ENCODE measurements around the gene CAB39.
A peak's percentile ranks its signal among the peaks of the same experiment; 100 is the strongest.

CAB39 gene

DNA sequence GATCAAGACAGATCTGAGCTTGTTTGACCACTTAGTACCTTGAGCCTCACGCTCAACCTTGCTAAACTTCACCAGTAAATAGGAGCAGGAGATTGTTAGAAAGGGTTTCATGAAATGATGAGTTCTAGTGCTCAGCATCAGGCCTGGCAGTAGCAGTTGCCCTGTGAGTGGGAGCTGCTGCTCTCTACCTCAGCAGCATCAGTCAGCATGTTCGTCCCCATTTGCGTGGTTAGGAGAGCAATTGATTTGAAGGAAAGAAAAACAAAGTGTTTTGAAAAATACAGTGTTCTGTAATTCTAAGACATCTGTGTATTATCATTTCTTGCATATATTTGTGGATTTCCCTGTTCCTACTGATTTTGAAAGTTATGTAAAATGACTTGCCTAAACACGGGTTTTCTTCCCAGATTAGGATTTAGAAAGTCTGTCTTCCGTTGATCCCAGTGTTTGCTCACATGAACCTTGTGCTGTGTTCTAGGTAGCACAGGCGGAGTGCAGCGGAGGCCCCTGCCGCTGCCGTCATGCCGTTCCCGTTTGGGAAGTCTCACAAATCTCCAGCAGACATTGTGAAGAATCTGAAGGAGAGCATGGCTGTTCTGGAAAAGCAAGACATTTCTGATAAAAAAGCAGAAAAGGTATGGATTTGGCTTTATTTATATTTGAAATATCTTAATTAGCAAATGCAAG, 47.0 kb downstream of the CAB39 start:
- ChIA-PET CTCF (no interaction called here), POLR2A (no interaction called here)
- no peak for TF ChIP-seq FOXM1 (IDR thresholded peaks at IDR 0.05; ENCODE audit: borderline replicate concordance)
- TF ChIP-seq LEF1 (IDR thresholded peaks at IDR 0.05; ENCODE audit: borderline replicate concordance): no peak
- no peak for TF ChIP-seq ARNT (IDR thresholded peaks at IDR 0.05)
- no peak for TF ChIP-seq FOXK2 (IDR thresholded peaks at IDR 0.05)
- TF ChIP-seq ZNF384 (IDR thresholded peaks at IDR 0.05): no peak
- no peak for TF ChIP-seq SUZ12 (IDR thresholded peaks at IDR 0.05)
- no peak for DNase-seq (ENCODE audit: extremely low spot score)

DNA sequence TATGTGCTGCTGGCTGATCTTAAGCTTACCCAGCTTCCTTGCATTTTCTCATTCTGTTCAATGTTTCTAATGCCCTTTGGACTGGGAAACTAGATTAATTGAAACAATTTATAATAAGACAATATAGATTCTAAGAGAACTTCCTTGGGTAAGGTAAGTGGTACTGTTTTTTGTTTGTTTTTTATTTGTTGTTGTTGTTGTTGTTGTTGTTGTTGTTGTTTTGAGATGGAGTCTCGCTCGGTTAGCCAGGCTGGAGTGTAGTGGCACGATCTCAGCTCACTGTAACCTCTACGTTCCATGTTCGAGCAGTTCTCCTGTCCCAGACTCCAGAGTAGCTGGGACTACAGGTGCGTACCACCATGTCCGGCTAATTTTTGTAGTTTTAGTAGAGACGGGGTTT, 49.1 kb downstream of the CAB39 start:
- ChIA-PET POLR2A (no interaction called here), CTCF (interaction anchor here (0.6 to 1.3 kb wide), 4 partner anchors 11 to 47 kb away, joined by 3 read pairs; no protein-coding TSS in a partner anchor)
- DNase-seq (ENCODE audit: extremely low spot score): no peak
- TF ChIP-seq CTBP1 (IDR thresholded peaks at IDR 0.05; ENCODE audit: borderline replicate concordance) (no peak), ZNF384 (IDR thresholded peaks at IDR 0.05) (no peak), SUZ12 (IDR thresholded peaks at IDR 0.05) (no peak), L3MBTL2 (conservative IDR thresholded peaks at IDR 0.05) (no peak), SP1 (IDR thresholded peaks at IDR 0.05) (no peak), FOXM1 (IDR thresholded peaks at IDR 0.05; ENCODE audit: borderline replicate concordance) (no peak), BHLHE40 (IDR thresholded peaks at IDR 0.05; ENCODE audit: borderline replicate concordance) (no peak), LEF1 (IDR thresholded peaks at IDR 0.05; ENCODE audit: borderline replicate concordance) (no peak), NFRKB (IDR thresholded peaks at IDR 0.05) (no peak), FOXK2 (IDR thresholded peaks at IDR 0.05) (no peak), ELF4 (IDR thresholded peaks at IDR 0.05) (no peak), FOXA1 (IDR thresholded peaks at IDR 0.05) (no peak), ARNT (IDR thresholded peaks at IDR 0.05) (no peak), HDGF (IDR thresholded peaks at IDR 0.05; ENCODE audit: borderline replicate concordance) (no peak), TARDBP (IDR thresholded peaks at IDR 0.05) (no peak)
- TF ChIP-seq, protein P1, sequence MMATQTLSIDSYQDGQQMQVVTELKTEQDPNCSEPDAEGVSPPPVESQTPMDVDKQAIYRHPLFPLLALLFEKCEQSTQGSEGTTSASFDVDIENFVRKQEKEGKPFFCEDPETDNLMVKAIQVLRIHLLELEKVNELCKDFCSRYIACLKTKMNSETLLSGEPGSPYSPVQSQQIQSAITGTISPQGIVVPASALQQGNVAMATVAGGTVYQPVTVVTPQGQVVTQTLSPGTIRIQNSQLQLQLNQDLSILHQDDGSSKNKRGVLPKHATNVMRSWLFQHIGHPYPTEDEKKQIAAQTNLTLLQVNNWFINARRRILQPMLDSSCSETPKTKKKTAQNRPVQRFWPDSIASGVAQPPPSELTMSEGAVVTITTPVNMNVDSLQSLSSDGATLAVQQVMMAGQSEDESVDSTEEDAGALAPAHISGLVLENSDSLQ (IDR thresholded peaks at IDR 0.05): no peak

DNA sequence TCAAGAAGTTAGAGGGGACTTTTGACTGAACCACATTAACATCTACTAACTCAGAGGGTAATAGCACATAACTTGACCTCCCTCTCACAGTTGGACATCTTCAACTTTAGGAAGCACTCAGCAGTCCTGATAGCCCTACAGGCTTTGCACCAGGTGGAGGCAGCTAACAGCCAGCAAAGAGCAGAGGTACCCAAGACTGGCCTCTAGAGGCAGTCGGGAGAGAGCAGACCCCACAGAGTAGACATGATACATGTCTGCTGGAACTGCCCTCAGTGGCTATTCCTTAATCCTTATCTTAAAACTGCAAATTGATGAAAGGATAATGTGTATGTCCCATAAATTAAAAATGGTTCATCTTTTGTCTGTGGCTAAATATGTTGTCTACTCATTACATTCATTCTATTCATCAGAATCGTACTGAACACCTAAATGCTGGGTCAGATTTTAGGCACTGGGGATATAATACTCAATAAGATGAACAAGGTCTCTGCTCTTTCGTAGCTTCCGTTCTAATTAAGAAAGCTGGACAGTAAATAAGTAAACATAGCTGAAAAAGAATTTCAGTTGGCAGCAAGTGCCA, 49.8 kb downstream of the CAB39 start:
- TF ChIP-seq FOXM1 (IDR thresholded peaks at IDR 0.05; ENCODE audit: borderline replicate concordance) (no peak), LEF1 (IDR thresholded peaks at IDR 0.05; ENCODE audit: borderline replicate concordance) (no peak), ZNF384 (IDR thresholded peaks at IDR 0.05) (no peak), L3MBTL2 (conservative IDR thresholded peaks at IDR 0.05) (no peak), TARDBP (IDR thresholded peaks at IDR 0.05) (no peak)
- CTCF ChIA-PET: interaction anchor here (0.6 to 1.3 kb wide), 4 partner anchors 12 to 48 kb away, joined by 3 read pairs; no protein-coding TSS in a partner anchor
- peak; percentile 62 for DNase-seq (ENCODE audit: extremely low spot score)
- POLR2A ChIA-PET: no interaction called here

DNA sequence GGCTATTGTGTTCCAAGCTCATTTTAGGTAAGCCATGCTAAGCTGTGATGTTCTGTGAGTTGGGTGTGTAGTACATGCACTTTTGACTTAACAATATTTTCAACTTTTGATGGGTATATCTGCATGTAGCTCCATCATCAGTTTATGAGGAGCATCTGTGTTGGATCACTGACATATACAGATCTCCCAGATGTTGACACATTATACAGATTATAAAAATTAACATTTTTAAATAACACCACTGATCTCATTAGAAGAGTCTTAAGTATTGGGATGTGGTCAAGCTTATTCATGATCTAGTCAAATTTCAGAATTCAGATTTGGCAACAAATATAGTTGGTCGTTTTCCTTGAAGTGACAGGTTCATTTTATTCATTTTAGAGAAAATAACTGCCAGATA, 51.7 kb downstream of the CAB39 start:
- DNase-seq (ENCODE audit: extremely low spot score): no peak
- TF ChIP-seq LEF1 (IDR thresholded peaks at IDR 0.05; ENCODE audit: borderline replicate concordance) (no peak), HDGF (IDR thresholded peaks at IDR 0.05; ENCODE audit: borderline replicate concordance) (no peak), FOXK2 (IDR thresholded peaks at IDR 0.05) (no peak), CTBP1 (IDR thresholded peaks at IDR 0.05; ENCODE audit: borderline replicate concordance) (no peak), SP1 (IDR thresholded peaks at IDR 0.05) (no peak), SUZ12 (IDR thresholded peaks at IDR 0.05) (no peak), L3MBTL2 (conservative IDR thresholded peaks at IDR 0.05) (no peak), ELF4 (IDR thresholded peaks at IDR 0.05) (no peak), ZNF384 (IDR thresholded peaks at IDR 0.05) (no peak), NFRKB (IDR thresholded peaks at IDR 0.05) (no peak), FOXM1 (IDR thresholded peaks at IDR 0.05; ENCODE audit: borderline replicate concordance) (no peak)
- TF ChIP-seq, protein P1 (IDR thresholded peaks at IDR 0.05): no peak
- ChIA-PET CTCF (interaction anchor here (0.7 kb wide), 1 partner anchor 26 kb away, joined by 3 read pairs; no protein-coding TSS in a partner anchor), POLR2A (no interaction called here)

DNA sequence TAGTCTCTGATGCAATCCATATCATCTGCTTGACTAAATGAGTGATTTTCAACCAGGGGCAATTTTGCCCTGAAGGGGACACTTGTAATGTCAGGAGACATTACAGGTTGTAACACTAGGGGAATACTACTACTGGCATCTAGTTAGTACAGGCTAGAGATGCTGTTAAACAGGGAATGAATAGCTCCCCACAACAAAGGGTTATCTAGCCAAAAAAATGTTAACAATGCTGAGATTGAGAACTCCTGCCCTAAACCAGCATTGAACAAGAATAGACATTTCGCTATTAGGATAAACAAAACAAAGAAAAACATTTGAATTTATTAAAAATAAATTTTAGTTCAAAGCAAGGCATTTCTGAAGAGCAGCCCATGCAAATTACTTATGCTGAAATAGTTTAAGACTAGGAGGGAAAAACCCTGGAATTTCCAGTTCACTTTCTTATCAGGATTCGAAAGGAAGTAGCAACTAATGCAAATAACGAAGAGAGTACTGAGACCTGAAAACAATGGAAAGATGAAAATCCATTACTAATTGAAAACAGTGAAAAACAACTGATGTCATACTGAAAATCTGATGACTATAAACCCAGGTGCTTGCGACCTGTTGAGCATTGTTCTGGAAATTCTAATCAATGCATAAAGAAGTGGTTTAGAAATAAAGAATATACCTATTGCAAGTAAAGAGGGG, 53.1 kb downstream of the CAB39 start:
- no peak for TF ChIP-seq L3MBTL2 (conservative IDR thresholded peaks at IDR 0.05)
- TF ChIP-seq SUZ12 (IDR thresholded peaks at IDR 0.05): no peak
- TF ChIP-seq, protein P1 (IDR thresholded peaks at IDR 0.05): no peak
- no peak for TF ChIP-seq ARNT (IDR thresholded peaks at IDR 0.05)
- no peak for TF ChIP-seq FOXK2 (IDR thresholded peaks at IDR 0.05)
- TF ChIP-seq FOXA1 (IDR thresholded peaks at IDR 0.05): no peak
- TF ChIP-seq TARDBP (IDR thresholded peaks at IDR 0.05): no peak
- no peak for TF ChIP-seq ELF4 (IDR thresholded peaks at IDR 0.05)
- no peak for TF ChIP-seq CTBP1 (IDR thresholded peaks at IDR 0.05; ENCODE audit: borderline replicate concordance)
- TF ChIP-seq FOXM1 (IDR thresholded peaks at IDR 0.05; ENCODE audit: borderline replicate concordance): no peak
- no peak for TF ChIP-seq LEF1 (IDR thresholded peaks at IDR 0.05; ENCODE audit: borderline replicate concordance)
- no peak for TF ChIP-seq SP1 (IDR thresholded peaks at IDR 0.05)
- TF ChIP-seq HDGF (IDR thresholded peaks at IDR 0.05; ENCODE audit: borderline replicate concordance): no peak
- TF ChIP-seq ZNF384 (IDR thresholded peaks at IDR 0.05): no peak
- TF ChIP-seq BHLHE40 (IDR thresholded peaks at IDR 0.05; ENCODE audit: borderline replicate concordance): no peak
- no peak for TF ChIP-seq NFRKB (IDR thresholded peaks at IDR 0.05)
- ChIA-PET CTCF (no interaction called here), POLR2A (no interaction called here)
- DNase-seq (ENCODE audit: extremely low spot score): no peak
